Upper lobe of left lung (tissue), 4 donors: ENCODE measurements around the gene STAG1.

ENCODE experiments used
- CTCF ChIP-seq, 6 experiments: fragments of 450-650 bp in 4 of 6; fragments of 200-600 bp in 2 of 6; sonication (generic) in 2 of 6; IDR thresholded peaks; one replicate each; pipeline ENCODE4 v1.5.1; 2016 to 2019; ENCODE audit warnings: antibody characterized with exemption in 6 of 6
- POLR2A ChIP-seq, 4 donors: fragments of 450-650 bp; IDR thresholded peaks; one replicate each; pipeline ENCODE4 v1.5.1; 2016 to 2017; ENCODE audit warnings: antibody characterized with exemption in 4 of 4, mild to moderate bottlenecking in 2 of 4

- TF ChIP-seq CTCF (IDR thresholded peaks at IDR 0.05) (no peak), POLR2A (IDR thresholded peaks at IDR 0.05) (no peak)
Measured at GRCh38 chr3:136676009-136676408, 76.2 kb downstream of the STAG1 start.
